Measurements from ENCODE around the gene CPPED1. TPM values are rescaled to one million over a fixed set of nuclear protein-coding genes. Genes with fewer than 3 reads are reported as not detected.

CPPED1 gene
- total RNA-seq, 2 experiments from 2014 or later = 1.4 to 2.3 TPM

DNA sequence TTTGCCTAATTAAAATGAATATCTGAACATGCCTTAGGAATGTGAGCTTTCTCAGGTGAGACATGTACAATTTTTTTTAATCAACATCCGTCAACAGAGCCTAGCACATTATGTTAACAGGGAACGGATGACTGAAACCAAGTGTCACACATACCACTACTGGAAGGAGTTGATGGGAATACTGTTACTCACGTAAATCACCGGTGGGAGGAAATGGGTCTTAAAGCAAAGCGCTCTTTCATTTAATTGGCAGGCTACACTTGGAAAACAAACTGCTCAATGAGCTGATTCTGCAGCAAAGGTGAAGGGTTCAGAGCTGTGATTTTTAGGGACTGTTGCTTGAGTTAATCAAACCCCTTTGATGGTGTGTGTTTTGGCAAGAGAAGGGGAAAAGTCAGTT is 4.8 kb downstream of the CPPED1 start:
- H3K27me3 ChIP-seq (ENCODE audit: control insufficient read depth in 1 of 2, insufficient read depth in 2 of 2, low read length in 2 of 2) = no peaks in the 10 kb centered on the region
- Mint-ChIP-seq H3K27me3 (no peaks in the 10 kb centered on the region), H3K9me3 (peaks cover 7% of the 10 kb centered on the region), H3K4me3 (no peak overlapping the region), H3K36me3 (ENCODE audit: low read depth) (peaks cover 8% of the 10 kb centered on the region), H3K27ac (no peak overlapping the region), H3K4me1 (ENCODE audit: low read depth) (peaks cover 19% of the 10 kb centered on the region)
- intact Hi-C loops (cut with DNase I, micrococcal nuclease) = no loop called here
- no peak overlapping the region for H3K4me3 ChIP-seq (ENCODE audit: low read length)
- ChIA-PET POLR2A (no interaction called here), CTCF (no interaction called here)
- H3K4me1 ChIP-seq (ENCODE audit: insufficient read depth, low read length) = peaks cover 12% of the 10 kb centered on the region
- TF ChIP-seq, protein P1, sequence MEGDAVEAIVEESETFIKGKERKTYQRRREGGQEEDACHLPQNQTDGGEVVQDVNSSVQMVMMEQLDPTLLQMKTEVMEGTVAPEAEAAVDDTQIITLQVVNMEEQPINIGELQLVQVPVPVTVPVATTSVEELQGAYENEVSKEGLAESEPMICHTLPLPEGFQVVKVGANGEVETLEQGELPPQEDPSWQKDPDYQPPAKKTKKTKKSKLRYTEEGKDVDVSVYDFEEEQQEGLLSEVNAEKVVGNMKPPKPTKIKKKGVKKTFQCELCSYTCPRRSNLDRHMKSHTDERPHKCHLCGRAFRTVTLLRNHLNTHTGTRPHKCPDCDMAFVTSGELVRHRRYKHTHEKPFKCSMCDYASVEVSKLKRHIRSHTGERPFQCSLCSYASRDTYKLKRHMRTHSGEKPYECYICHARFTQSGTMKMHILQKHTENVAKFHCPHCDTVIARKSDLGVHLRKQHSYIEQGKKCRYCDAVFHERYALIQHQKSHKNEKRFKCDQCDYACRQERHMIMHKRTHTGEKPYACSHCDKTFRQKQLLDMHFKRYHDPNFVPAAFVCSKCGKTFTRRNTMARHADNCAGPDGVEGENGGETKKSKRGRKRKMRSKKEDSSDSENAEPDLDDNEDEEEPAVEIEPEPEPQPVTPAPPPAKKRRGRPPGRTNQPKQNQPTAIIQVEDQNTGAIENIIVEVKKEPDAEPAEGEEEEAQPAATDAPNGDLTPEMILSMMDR (IDR thresholded peaks at IDR 0.05) = no peak
- H3K27ac ChIP-seq (ENCODE audit: low read depth in 1 of 2, low read length in 2 of 2) = no peak overlapping the region
- no peaks in the 10 kb centered on the region for H3K36me3 ChIP-seq (ENCODE audit: insufficient read depth, low read length)
- DNase-seq (no peak), ATAC-seq (ENCODE audit: poor library complexity) (no peak)
- H3K9me3 ChIP-seq (ENCODE audit: control insufficient read depth in 1 of 2, insufficient read depth in 1 of 2, low read length in 2 of 2) = peaks cover 0 to 3% of the 10 kb centered on the region in 2 experiments

DNA sequence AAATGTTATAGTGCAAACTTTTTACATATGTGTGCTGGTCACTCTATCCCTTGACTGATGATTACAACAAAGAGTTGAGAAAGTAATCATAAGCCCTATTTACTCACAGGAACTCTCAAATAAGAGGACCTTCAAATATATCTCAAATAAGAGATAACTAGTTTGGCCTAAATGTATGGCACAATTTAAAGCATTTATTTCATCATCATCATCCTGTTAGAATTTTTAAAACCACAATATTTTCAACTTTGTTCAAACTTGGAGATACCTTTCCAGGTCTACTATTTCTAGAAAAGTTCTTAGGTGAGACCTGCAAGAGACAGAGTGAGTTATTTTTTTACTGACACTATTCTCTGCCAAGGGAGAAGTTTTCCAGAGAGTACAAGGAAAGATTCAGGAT is 5.5 kb downstream of the CPPED1 start:
- TF ChIP-seq, protein P1 (IDR thresholded peaks at IDR 0.05) = no peak
- H3K9me3 Mint-ChIP-seq = peaks cover 5% of the 10 kb centered on the region
- Histone ChIP-seq H3K4me3 (ENCODE audit: low read length) (no peak overlapping the region), H3K36me3 (ENCODE audit: insufficient read depth, low read length) (no peaks in the 10 kb centered on the region), H3K27me3 (ENCODE audit: control insufficient read depth in 1 of 2, insufficient read depth in 2 of 2, low read length in 2 of 2) (no peaks in the 10 kb centered on the region), H3K27ac (ENCODE audit: low read depth in 1 of 2, low read length in 2 of 2) (no peak overlapping the region), H3K4me1 (ENCODE audit: insufficient read depth, low read length) (peaks cover 10% of the 10 kb centered on the region), H3K9me3 (ENCODE audit: control insufficient read depth in 1 of 2, insufficient read depth in 1 of 2, low read length in 2 of 2) (no peaks in the 10 kb centered on the region)
- ChIA-PET POLR2A (no interaction called here), CTCF (no interaction called here)
- intact Hi-C loops (cut with DNase I, micrococcal nuclease) = no loop called here
- H3K27ac Mint-ChIP-seq = no peak overlapping the region
- no peak for DNase-seq
- H3K36me3 Mint-ChIP-seq (ENCODE audit: low read depth) = peaks cover 1% of the 10 kb centered on the region
- ATAC-seq (ENCODE audit: poor library complexity) = no peak
- no peak overlapping the region for H3K4me3 Mint-ChIP-seq
- H3K4me1 Mint-ChIP-seq (ENCODE audit: low read depth) = peaks cover 14% of the 10 kb centered on the region
- H3K27me3 Mint-ChIP-seq = no peaks in the 10 kb centered on the region

DNA sequence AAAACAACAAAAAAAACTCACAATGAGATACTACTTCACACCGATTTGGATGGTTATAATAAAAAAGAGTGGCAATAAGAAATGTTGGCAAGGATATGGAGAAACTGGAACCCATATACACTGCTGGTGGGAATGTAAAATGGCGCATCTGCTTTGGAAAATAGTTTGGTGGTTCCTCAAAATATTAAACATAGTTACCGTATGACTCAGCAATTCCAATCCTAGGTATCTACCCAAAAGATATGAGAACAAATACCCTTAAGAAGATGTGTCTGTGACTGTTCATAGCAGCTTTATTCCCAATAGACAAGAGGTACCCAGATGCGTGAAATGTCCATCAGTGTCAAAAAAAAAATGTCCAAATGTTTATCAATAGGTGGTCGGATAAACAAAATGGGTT is 7.2 kb downstream of the CPPED1 start:
- no peak overlapping the region for H3K4me3 Mint-ChIP-seq
- CTCF ChIA-PET = no interaction called here
- H3K27me3 Mint-ChIP-seq = no peaks in the 10 kb centered on the region
- no peaks in the 10 kb centered on the region for H3K9me3 ChIP-seq (ENCODE audit: control insufficient read depth in 1 of 2, insufficient read depth in 1 of 2, low read length in 2 of 2)
- ATAC-seq (ENCODE audit: poor library complexity) = no peak
- H3K9me3 Mint-ChIP-seq = no peaks in the 10 kb centered on the region
- H3K4me1 ChIP-seq (ENCODE audit: insufficient read depth, low read length) = no peaks in the 10 kb centered on the region
- POLR2A ChIA-PET = no interaction called here
- H3K4me1 Mint-ChIP-seq (ENCODE audit: low read depth) = peaks cover under 1% of the 10 kb centered on the region
- H3K4me3 ChIP-seq (ENCODE audit: low read length) = no peak overlapping the region
- H3K27me3 ChIP-seq (ENCODE audit: control insufficient read depth in 1 of 2, insufficient read depth in 2 of 2, low read length in 2 of 2) = no peaks in the 10 kb centered on the region
- intact Hi-C loops (cut with DNase I, micrococcal nuclease) = no loop called here
- TF ChIP-seq, protein P1 (IDR thresholded peaks at IDR 0.05) = no peak
- no peak overlapping the region for H3K27ac Mint-ChIP-seq
- no peaks in the 10 kb centered on the region for H3K36me3 Mint-ChIP-seq (ENCODE audit: low read depth)
- no peak for DNase-seq
- H3K36me3 ChIP-seq (ENCODE audit: insufficient read depth, low read length) = no peaks in the 10 kb centered on the region
- H3K27ac ChIP-seq (ENCODE audit: low read depth in 1 of 2, low read length in 2 of 2) = no peak overlapping the region

Data from CD4-positive, alpha-beta T cell (primary cell).